Astrocyte of the cerebellum (primary cell): ENCODE measurements around the gene IMP3.
A peak's percentile ranks its signal among the peaks of the same experiment; 100 is the strongest.

Source experiments
- DNase-seq: peaks from one replicate; pipeline ENCODE4 v3.0.0-alpha.2; 2011; ENCODE audit warnings: low read depth
- H3K4me3 ChIP-seq: 2 replicates; pipeline ENCODE4 v1.5.1; 2011; ENCODE audit warnings: mild to moderate bottlenecking, low read depth, low read length, moderate library complexity
- in situ Hi-C: cut with HindIII; loops from 2 replicates; pipeline ENCODE4 v1.10.0; 2017; ENCODE audit warnings: low sequenced_read_pairs
- TF ChIP-seq, protein P1 (sequence below): IDR thresholded peaks from 2 replicates; pipeline ENCODE4 v1.5.1; 2012; ENCODE audit warnings: low read length, low read depth, moderate library complexity, mild to moderate bottlenecking; ENCODE audit errors: missing control alignments

The IMP3 gene

DNA sequence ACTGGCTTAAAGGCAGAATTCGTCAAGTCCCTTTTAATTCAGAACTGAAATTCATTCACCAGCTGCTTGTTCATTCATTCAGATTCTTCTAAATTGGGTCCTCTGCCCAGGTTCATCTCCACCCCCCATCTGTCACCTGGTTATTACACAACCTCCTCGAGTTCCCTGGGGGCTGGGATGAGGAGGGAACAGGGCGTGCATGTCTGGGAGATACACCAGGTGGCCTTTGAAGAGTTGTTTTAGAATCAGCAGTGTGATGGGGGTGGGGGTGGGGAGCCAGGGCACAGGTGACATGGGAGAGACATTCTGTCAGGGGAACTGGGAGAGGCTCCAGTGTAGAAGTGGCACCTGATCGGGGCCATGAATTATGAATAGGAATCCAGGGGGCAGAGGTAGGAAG, 15.9 kb upstream of the IMP3 start:
- TF ChIP-seq, protein P1, sequence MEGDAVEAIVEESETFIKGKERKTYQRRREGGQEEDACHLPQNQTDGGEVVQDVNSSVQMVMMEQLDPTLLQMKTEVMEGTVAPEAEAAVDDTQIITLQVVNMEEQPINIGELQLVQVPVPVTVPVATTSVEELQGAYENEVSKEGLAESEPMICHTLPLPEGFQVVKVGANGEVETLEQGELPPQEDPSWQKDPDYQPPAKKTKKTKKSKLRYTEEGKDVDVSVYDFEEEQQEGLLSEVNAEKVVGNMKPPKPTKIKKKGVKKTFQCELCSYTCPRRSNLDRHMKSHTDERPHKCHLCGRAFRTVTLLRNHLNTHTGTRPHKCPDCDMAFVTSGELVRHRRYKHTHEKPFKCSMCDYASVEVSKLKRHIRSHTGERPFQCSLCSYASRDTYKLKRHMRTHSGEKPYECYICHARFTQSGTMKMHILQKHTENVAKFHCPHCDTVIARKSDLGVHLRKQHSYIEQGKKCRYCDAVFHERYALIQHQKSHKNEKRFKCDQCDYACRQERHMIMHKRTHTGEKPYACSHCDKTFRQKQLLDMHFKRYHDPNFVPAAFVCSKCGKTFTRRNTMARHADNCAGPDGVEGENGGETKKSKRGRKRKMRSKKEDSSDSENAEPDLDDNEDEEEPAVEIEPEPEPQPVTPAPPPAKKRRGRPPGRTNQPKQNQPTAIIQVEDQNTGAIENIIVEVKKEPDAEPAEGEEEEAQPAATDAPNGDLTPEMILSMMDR: no peak
- no peak overlapping the region for H3K4me3 ChIP-seq
- no peak for DNase-seq
- in situ Hi-C loops: no loop called here

DNA sequence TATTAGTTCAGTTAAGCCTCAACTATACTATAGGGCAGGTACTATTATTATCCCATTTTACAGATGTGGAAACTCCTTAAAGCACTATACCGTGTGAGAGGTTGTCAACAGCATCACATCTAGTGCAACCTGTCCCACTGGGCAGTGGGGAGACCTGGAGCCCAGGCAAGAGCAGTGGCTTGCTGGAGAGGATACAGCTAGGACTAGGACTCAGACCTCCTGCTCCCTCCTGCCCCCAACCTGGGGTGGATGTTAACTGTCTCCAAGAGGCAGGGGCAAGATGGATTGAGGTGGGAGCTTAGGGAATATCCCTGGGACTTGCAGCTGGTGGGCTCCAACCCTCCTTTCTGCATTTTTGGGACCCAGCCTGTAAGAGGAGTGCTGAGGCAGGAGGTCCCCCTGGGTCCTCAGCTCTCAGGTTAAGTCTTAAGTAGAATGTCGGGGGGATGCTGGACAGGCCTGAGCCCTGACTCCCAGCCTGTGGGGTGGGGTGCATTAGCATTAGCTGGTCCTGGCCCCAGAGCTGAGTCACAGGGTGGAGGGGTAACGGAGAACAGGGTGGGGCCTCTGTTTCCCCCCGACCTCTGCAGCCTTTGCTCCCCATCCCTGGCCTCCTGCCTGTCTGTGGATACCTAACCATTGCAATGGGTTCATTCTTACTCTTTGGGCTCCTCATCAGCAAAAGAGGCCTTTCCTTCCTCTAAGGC, 14.3 kb upstream of the IMP3 start:
- in situ Hi-C loops: no loop called here

DNA sequence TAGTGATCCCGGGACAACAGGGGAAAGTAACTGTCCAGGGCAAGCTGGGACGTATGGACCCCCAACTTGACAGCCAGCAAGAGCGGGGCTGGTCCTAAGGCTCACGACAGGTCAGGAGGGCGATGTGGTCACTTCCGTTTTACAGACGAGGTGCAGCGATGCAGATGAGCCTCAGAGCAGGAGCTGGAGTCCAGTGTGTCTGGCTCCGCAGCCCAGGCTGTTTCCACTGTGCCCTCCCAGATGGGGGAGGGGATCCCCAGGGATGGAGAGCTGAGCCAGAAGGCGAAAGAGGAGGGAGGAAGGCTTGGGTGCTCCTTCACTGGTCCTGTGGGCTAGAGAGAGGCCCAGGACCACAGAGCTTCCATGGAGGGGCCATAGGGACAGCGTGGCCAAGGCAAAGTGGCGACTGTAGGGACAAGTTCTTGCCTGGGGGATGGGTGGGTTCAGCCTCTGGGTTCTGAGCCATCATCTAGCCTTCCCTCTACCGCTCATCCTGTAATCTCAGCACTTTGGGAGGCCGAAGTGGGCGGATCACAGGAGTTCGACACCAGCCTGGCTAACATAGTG, 13.4 kb upstream of the IMP3 start:
- no peak overlapping the region for H3K4me3 ChIP-seq
- in situ Hi-C loops: no loop called here
- TF ChIP-seq, protein P1: no peak
- no peak for DNase-seq

More for the DNA sequence above, 14.3 kb upstream of the IMP3 start:
- H3K4me3 ChIP-seq: no peak overlapping the region
- TF ChIP-seq, protein P1: no peak
- DNase-seq: no peak

DNA sequence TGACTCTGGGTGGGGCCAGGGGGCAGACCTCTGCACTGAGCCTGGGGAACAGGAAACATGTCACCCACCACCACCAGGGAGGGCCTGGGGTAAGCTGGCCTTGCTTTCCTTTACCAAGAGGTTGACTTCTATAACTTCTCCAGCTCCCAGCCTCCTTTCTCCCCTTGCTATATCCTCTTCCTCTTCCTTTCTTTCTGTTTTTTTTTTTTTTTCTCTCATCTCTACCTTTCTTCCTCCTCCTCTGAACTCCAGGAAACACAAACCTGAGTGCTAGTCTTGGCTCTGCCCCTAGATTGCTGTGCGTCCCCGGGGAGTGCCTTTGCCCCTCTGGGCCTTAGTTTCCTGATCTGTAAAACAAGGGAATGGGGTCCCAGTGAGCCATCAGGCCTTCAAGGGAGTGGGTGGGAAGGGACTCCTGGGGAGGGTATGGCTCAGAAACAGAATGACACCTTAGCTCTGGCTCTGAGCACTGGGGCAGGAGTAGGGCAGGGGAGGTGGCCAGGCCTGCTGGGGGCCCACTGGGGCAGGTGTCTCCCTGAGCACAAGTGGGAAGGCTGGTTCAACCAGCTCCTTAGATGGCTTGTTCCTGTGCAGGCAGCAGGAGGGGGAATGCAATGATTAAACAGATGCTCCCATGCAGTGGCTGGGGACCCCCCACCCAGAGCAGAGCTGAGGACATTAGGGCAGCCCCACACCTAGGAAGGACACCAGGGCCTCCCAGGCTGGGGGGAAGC, 12.0 kb upstream of the IMP3 start:
- in situ Hi-C loops: no loop called here
- TF ChIP-seq, protein P1: no peak
- no peak for DNase-seq
- peak overlapping the region; percentile 87 for H3K4me3 ChIP-seq

DNA sequence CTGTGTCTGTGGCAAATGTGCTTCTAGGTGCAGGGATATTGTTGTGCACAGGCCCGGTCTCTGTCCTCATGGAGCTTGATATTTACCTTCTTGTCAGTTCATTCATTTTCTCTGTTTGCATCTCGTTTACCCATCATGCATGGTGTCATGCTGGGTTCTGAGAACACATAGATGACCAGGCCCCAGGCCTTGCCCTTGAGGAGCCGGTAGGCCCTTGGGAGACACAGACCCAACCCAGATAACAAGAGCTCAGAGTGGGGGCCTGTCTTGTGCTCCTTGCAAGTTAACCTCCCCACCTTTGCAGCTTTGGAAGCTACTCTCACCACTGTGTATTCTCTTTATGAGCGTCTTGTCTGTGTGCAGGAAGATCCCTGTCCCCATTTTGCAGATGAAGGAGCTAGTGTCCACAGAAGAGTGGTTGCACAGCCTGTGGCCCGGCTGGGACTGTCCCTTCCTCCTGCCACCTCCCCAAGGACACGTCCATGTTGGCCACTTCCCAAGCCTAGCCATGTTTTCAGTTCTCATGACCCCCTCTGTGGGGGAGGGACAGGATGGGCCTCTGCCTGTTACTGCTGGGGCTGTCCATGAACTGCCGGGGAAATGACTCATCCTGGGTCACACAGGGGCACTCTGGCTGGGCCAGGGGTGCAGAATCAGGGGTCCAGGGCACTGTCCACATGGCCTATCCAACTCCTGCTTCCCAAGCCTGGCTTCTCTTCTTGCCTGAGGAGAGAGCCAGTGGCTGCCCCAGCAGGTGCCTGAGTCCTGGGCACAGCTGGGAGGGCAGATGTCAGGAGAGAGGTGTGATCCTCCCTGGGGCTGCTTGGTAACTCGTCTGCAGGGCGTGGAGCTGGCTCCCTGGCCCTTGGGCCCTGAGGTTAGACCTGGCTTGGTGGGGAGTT, 11.1 kb upstream of the IMP3 start:
- in situ Hi-C loops: no loop called here
- TF ChIP-seq, protein P1: no peak
- peak overlapping the region; percentile 87 for H3K4me3 ChIP-seq
- no peak for DNase-seq

DNA sequence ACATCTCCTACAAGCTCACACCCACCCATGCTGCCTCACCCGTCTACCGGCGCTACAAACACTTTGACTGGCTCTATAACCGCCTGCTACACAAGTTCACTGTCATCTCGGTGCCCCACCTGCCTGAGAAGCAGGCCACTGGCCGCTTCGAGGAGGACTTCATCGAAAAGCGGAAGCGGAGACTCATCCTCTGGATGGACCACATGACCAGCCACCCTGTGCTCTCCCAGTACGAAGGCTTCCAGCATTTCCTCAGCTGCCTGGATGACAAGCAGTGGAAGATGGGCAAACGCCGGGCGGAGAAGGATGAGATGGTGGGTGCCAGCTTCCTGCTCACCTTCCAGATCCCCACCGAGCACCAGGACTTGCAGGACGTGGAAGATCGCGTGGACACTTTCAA, 9.8 kb upstream of the IMP3 start:
- TF ChIP-seq, protein P1: no peak
- H3K4me3 ChIP-seq: peak overlapping the region; percentile 87
- no peak for DNase-seq
- in situ Hi-C loops: loop anchor here (25.0 kb wide), 2 partner anchors 162 to 188 kb away; partner anchors contain the start of gene SIN3A
